ENCODE results near the gene TMEM181. TPM values are rescaled to one million over a fixed set of nuclear protein-coding genes. Genes with fewer than 3 reads are reported as not detected.

The TMEM181 gene
- total RNA-seq, 1 donor from 2014 or later, result 27.3 TPM

DNA sequence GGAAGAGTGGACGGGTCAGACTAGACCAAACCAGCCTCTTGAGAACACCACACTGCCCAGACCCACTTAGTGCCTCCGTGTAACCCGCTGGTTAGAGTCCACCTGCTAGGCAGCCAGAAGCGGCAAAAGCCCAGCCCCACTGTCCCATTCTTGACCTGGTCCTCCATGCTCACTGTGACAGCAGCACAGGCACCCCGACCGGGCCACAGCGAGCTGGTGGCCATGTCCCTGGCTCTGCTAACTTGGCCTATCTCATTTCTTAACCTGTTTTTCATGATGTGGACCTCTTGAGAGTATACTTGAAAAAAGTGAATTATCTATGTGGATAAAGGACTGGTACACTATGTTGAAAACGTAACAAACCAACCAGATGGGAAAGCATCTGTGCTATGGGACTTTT lies 44.9 kb upstream of the TMEM181 start:
- no peak for DNase-seq (ENCODE audit: low spot score)
- H3K27me3 ChIP-seq, result no peaks in the 10 kb centered on the region
- H3K27ac Mint-ChIP-seq, result no peak overlapping the region

DNA sequence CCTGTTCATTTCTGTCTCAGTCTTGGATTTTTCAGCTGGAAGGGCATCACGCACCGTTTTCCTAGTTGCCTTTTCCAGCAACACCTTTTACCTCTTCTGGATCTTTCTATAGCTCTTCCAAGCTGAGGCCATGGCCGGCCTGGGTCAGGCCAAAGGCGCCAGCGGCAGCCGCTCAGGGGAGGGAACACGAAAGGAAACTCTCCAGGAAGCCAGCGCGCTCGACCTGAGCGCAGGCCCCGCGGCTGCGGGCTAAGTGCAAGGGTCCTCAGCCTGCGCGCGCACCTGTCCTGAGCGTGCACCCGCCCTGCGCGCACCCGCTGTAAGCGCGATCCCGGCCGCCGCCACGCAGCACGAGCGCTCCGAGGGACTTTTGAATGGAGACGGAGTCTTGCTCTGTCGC lies 43.8 kb upstream of the TMEM181 start:
- no peak for TF ChIP-seq EZH2 (IDR thresholded peaks at IDR 0.05)
- no peak for TF ChIP-seq EZH2phosphoT487 (IDR thresholded peaks at IDR 0.05)
- TF ChIP-seq, protein P1, sequence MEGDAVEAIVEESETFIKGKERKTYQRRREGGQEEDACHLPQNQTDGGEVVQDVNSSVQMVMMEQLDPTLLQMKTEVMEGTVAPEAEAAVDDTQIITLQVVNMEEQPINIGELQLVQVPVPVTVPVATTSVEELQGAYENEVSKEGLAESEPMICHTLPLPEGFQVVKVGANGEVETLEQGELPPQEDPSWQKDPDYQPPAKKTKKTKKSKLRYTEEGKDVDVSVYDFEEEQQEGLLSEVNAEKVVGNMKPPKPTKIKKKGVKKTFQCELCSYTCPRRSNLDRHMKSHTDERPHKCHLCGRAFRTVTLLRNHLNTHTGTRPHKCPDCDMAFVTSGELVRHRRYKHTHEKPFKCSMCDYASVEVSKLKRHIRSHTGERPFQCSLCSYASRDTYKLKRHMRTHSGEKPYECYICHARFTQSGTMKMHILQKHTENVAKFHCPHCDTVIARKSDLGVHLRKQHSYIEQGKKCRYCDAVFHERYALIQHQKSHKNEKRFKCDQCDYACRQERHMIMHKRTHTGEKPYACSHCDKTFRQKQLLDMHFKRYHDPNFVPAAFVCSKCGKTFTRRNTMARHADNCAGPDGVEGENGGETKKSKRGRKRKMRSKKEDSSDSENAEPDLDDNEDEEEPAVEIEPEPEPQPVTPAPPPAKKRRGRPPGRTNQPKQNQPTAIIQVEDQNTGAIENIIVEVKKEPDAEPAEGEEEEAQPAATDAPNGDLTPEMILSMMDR (IDR thresholded peaks at IDR 0.05), result no peak
- Histone ChIP-seq H3K27ac (no peak overlapping the region), H3K36me3 (no peaks in the 10 kb centered on the region), H2AFZ (replicated peaks) (no peak overlapping the region), H3F3A (ENCODE audit: low read depth) (peaks cover 7% of the 10 kb centered on the region), H3K4me1 (peaks cover 12% of the 10 kb centered on the region), H3K27me3 (no peaks in the 10 kb centered on the region), H3K9me3 (ENCODE audit: low read depth) (no peaks in the 10 kb centered on the region), H3K9ac (no peak overlapping the region), H3K4me2 (no peak overlapping the region), H4K20me1 (ENCODE audit: low read depth) (no peaks in the 10 kb centered on the region), H3K79me2 (ENCODE audit: low read depth) (no peaks in the 10 kb centered on the region), H3K4me3 (no peak overlapping the region)
- Mint-ChIP-seq H3K27me3 (ENCODE audit: insufficient read depth, low read depth) (peaks cover under 1% of the 10 kb centered on the region), H3K9me3 (no peaks in the 10 kb centered on the region), H3K4me3 (no peak overlapping the region), H3K27ac (peak overlapping the region; percentile 59), H3K36me3 (peaks cover 4% of the 10 kb centered on the region), H3K4me1 (peaks cover 14% of the 10 kb centered on the region)
- no peak for DNase-seq (ENCODE audit: low spot score)

More for the DNA sequence above, 44.9 kb upstream of the TMEM181 start:
- peaks cover 12% of the 10 kb centered on the region for H3K4me1 ChIP-seq
- Mint-ChIP-seq H3K9me3 (no peaks in the 10 kb centered on the region), H3K27me3 (ENCODE audit: insufficient read depth, low read depth) (peaks cover 2% of the 10 kb centered on the region), H3K4me3 (no peak overlapping the region), H3K4me1 (peaks cover 14% of the 10 kb centered on the region), H3K36me3 (peaks cover 11% of the 10 kb centered on the region)
- no peak overlapping the region for H3K27ac ChIP-seq
- no peak overlapping the region for H3K4me2 ChIP-seq
- TF ChIP-seq, protein P1 (IDR thresholded peaks at IDR 0.05), result no peak
- no peak overlapping the region for H3K9ac ChIP-seq
- peaks cover 7% of the 10 kb centered on the region for H3F3A ChIP-seq (ENCODE audit: low read depth)
- no peak overlapping the region for H3K4me3 ChIP-seq
- H2AFZ ChIP-seq (replicated peaks), result no peak overlapping the region
- H4K20me1 ChIP-seq (ENCODE audit: low read depth), result no peaks in the 10 kb centered on the region
- no peaks in the 10 kb centered on the region for H3K79me2 ChIP-seq (ENCODE audit: low read depth)
- no peaks in the 10 kb centered on the region for H3K36me3 ChIP-seq
- H3K9me3 ChIP-seq (ENCODE audit: low read depth), result no peaks in the 10 kb centered on the region

DNA sequence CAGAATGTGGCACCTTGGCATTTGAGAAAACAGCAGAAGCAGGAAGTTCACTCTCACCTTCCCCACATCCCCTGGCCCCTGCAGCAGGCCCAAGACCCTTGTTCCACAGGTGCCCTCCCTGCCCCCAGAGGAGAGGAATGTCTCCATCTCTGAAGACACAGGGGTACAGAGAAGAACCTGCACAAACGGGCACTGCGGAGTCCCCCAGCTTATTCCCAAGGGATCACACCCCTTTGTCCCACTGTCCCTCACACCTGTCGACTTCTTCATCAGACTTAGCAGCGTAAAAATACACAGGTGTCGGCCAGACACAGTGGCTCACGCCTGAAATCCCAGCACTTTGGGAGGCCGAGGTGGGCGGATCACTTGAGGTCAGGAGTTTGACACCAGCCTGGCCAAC lies 42.9 kb upstream of the TMEM181 start:
- Mint-ChIP-seq H3K4me3 (no peak overlapping the region), H3K9me3 (no peaks in the 10 kb centered on the region), H3K27me3 (ENCODE audit: insufficient read depth, low read depth) (no peaks in the 10 kb centered on the region), H3K27ac (no peak overlapping the region), H3K36me3 (peaks cover 2% of the 10 kb centered on the region), H3K4me1 (peaks cover 14% of the 10 kb centered on the region)
- Histone ChIP-seq H4K20me1 (ENCODE audit: low read depth) (no peaks in the 10 kb centered on the region), H3F3A (ENCODE audit: low read depth) (peaks cover 7% of the 10 kb centered on the region), H2AFZ (replicated peaks) (no peak overlapping the region), H3K27ac (no peak overlapping the region), H3K4me2 (no peak overlapping the region), H3K79me2 (ENCODE audit: low read depth) (no peaks in the 10 kb centered on the region), H3K4me1 (peaks cover 12% of the 10 kb centered on the region), H3K9me3 (ENCODE audit: low read depth) (no peaks in the 10 kb centered on the region), H3K27me3 (no peaks in the 10 kb centered on the region), H3K4me3 (no peak overlapping the region), H3K36me3 (no peaks in the 10 kb centered on the region), H3K9ac (no peak overlapping the region)
- no peak for DNase-seq (ENCODE audit: low spot score)
- TF ChIP-seq, protein P1 (IDR thresholded peaks at IDR 0.05), result no peak
- no peak for TF ChIP-seq EZH2 (IDR thresholded peaks at IDR 0.05)
- TF ChIP-seq EZH2phosphoT487 (IDR thresholded peaks at IDR 0.05), result no peak
